Fibroblast of lung (primary cell): ENCODE measurements around the gene FOXF2.

ENCODE experiments used
- CTCF ChIP-seq, 2 donors: IDR thresholded peaks in 1 of 2; conservative IDR thresholded peaks in 1 of 2; 1 replicate in 1 of 2; 2 replicates in 1 of 2; pipeline ENCODE4 v1.5.1; 2011 to 2012; ENCODE audit warnings: low read length in 2 of 2, control low read depth in 1 of 2, inconsistent platforms in 1 of 2, low read depth in 1 of 2, mild to moderate bottlenecking in 1 of 2
- EZH2 ChIP-seq: IDR thresholded peaks from 2 replicates; pipeline ENCODE4 v1.5.1; 2012; ENCODE audit warnings: low read length, control low read depth, mild to moderate bottlenecking; ENCODE audit errors: missing control alignments

GRCh38 chr6:1402868-1403267 lies 13.5 kb downstream of the FOXF2 start:
- TF ChIP-seq CTCF (conservative IDR thresholded peaks at IDR 0.05 in 1 of 2, IDR thresholded peaks at IDR 0.05 in 1 of 2; ENCODE audit: low read depth in 1 of 2, low read length in 2 of 2) = no peak
- TF ChIP-seq EZH2 = no peak
